ENCODE results near the gene AHR.
"Not testable (repeated sequence)": the region's sequence is repeated elsewhere in the genome, so short reads cannot be mapped to it uniquely, and the experiment has no call there.

AHR gene

GRCh38 chr7:17339952-17340351, 41.5 kb downstream of the AHR start:
- no peaks in the 10 kb centered on the region for H3K27me3 ChIP-seq (replicated peaks; ENCODE audit: control insufficient read depth, insufficient read depth, low read length)
- no peak for DNase-seq (ENCODE audit: extremely low read depth, insufficient read length)
- no peak for TF ChIP-seq CTCF (IDR thresholded peaks at IDR 0.05; ENCODE audit: insufficient read depth, low read length, poor library complexity, severe bottlenecking)
- no peak overlapping the region for H3K4me3 ChIP-seq (replicated peaks; ENCODE audit: low read depth, low read length)
- no peaks in the 10 kb centered on the region for H3K36me3 ChIP-seq (ENCODE audit: control insufficient read depth, insufficient read depth, low read length)

DNA sequence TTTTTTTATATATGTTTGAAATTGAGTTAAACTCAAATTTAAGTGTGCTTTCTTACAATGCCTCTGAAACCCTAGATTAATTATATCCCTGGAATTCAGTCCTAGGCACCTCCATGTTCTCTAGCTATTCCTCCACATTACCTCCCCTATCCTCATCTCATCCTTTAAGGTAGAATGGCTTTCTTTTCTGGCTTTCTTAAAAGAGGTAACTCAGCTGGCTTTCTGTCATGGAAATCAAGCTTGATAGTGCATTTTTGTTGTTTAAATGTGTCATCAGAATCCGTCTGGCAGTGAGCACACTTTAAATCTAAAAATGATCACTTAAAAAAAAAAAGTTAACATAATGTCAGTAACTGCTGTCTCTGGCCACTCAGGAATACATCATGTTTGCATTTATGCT, 42.2 kb downstream of the AHR start:
- TF ChIP-seq CTCF (IDR thresholded peaks at IDR 0.05; ENCODE audit: insufficient read depth, low read length, poor library complexity, severe bottlenecking) = no peak
- no peaks in the 10 kb centered on the region for H3K27me3 ChIP-seq (replicated peaks; ENCODE audit: control insufficient read depth, insufficient read depth, low read length)
- no peak overlapping the region for H3K4me3 ChIP-seq (replicated peaks; ENCODE audit: low read depth, low read length)
- H3K36me3 ChIP-seq (ENCODE audit: control insufficient read depth, insufficient read depth, low read length) = no peaks in the 10 kb centered on the region
- DNase-seq (ENCODE audit: extremely low read depth, insufficient read length) = no peak

DNA sequence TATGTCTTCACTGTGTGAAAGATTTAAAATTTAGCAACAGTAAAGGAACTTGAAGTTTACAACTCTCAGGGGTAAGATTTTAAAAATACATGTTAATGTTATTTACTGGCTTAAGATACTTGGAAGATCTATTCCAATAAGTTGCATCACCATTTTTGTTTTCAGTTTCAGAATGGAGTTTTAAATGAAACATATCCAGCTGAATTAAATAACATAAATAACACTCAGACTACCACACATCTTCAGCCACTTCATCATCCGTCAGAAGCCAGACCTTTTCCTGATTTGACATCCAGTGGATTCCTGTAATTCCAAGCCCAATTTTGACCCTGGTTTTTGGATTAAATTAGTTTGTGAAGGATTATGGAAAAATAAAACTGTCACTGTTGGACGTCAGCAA, 44.3 kb downstream of the AHR start:
- Histone ChIP-seq H3K4me3 (replicated peaks; ENCODE audit: low read depth, low read length) (no peak overlapping the region), H3K36me3 (ENCODE audit: control insufficient read depth, insufficient read depth, low read length) (no peaks in the 10 kb centered on the region), H3K27me3 (replicated peaks; ENCODE audit: control insufficient read depth, insufficient read depth, low read length) (no peaks in the 10 kb centered on the region)
- no peak for TF ChIP-seq CTCF (IDR thresholded peaks at IDR 0.05; ENCODE audit: insufficient read depth, low read length, poor library complexity, severe bottlenecking)
- DNase-seq (ENCODE audit: extremely low read depth, insufficient read length) = no peak

- H3K36me3 ChIP-seq (ENCODE audit: control insufficient read depth, insufficient read depth, low read length) = no peaks in the 10 kb centered on the region
- TF ChIP-seq CTCF (IDR thresholded peaks at IDR 0.05; ENCODE audit: insufficient read depth, low read length, poor library complexity, severe bottlenecking) = no peak
- H3K4me3 ChIP-seq (replicated peaks; ENCODE audit: low read depth, low read length) = no peak overlapping the region
- no peaks in the 10 kb centered on the region for H3K27me3 ChIP-seq (replicated peaks; ENCODE audit: control insufficient read depth, insufficient read depth, low read length)
- DNase-seq (ENCODE audit: extremely low read depth, insufficient read length) = no peak
These were observed 48.9 kb downstream of the AHR start for GRCh38 chr7:17347401-17347800.

- H3K4me3 ChIP-seq (replicated peaks; ENCODE audit: low read depth, low read length); H3K27me3 ChIP-seq (replicated peaks; ENCODE audit: control insufficient read depth, insufficient read depth, low read length); H3K36me3 ChIP-seq (ENCODE audit: control insufficient read depth, insufficient read depth, low read length); DNase-seq (ENCODE audit: extremely low read depth, insufficient read length): not testable (repeated sequence)
These were observed 50.5 kb downstream of the AHR start for GRCh38 chr7:17348932-17349331.

DNA sequence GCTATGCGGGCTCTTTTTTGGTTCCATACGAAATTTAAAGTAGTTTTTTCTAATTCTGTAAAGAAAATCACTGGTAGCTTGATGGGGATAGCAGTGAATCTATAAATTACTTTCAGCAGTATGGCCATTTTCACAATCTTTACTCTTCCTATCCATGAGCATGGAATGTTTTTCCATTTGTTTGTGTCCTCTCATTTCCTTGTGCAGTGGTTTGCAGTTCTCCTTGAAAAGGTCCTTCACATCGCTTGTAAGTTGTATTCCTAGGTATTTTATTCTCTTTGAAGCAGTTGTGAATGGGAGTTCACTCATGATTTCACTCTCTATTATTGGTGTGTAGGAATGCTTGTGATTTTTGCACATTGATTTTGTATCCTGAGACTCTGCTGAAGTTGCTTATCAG, 51.9 kb downstream of the AHR start:
- H3K4me3 ChIP-seq (replicated peaks; ENCODE audit: low read depth, low read length); H3K36me3 ChIP-seq (ENCODE audit: control insufficient read depth, insufficient read depth, low read length); DNase-seq (ENCODE audit: extremely low read depth, insufficient read length); H3K27me3 ChIP-seq (replicated peaks; ENCODE audit: control insufficient read depth, insufficient read depth, low read length): not testable (repeated sequence)

GRCh38 chr7:17353650-17354419, 55.4 kb downstream of the AHR start:
- not testable (repeated sequence) for DNase-seq (ENCODE audit: extremely low read depth, insufficient read length); H3K27me3 ChIP-seq (replicated peaks; ENCODE audit: control insufficient read depth, insufficient read depth, low read length); H3K4me3 ChIP-seq (replicated peaks; ENCODE audit: low read depth, low read length); H3K36me3 ChIP-seq (ENCODE audit: control insufficient read depth, insufficient read depth, low read length)

Data from GM06990 (cell line).